Ascending aorta (tissue), 2 donors: ENCODE data around the gene GJA9. TPM values are rescaled to one million over a fixed set of nuclear protein-coding genes. Genes with fewer than 3 reads are reported as not detected.

Experiments
- DNase-seq, 2 donors: peaks; one replicate each; pipeline ENCODE4 v3.0.0-alpha.2; 2019; ENCODE audit warnings: low spot score in 2 of 2
- H3K27ac ChIP-seq, 2 donors: fragments of 200-600 bp; sonication (generic); one replicate each; pipeline ENCODE4 v1.5.1; 2016 to 2017; ENCODE audit warnings: mild to moderate bottlenecking in 1 of 2
- H3K27me3 ChIP-seq: fragments of 200-600 bp; sonication (generic); one replicate; pipeline ENCODE4 v1.5.1; 2017
- H3K36me3 ChIP-seq, 2 donors: fragments of 200-600 bp; sonication (generic); one replicate each; pipeline ENCODE4 v1.5.1; 2016
- H3K4me1 ChIP-seq, 2 donors: fragments of 200-600 bp; sonication (generic); one replicate each; pipeline ENCODE4 v1.5.1; 2016 to 2017; ENCODE audit warnings: mild to moderate bottlenecking in 1 of 2
- H3K4me3 ChIP-seq, 2 donors: fragments of 200-600 bp; sonication (generic); one replicate each; pipeline ENCODE4 v1.5.1; 2016 to 2017; ENCODE audit warnings: mild to moderate bottlenecking in 1 of 2
- H3K9me3 ChIP-seq, 2 donors: fragments of 200-600 bp; sonication (generic); one replicate each; pipeline ENCODE4 v1.5.1; 2016
- intact Hi-C: fragments of 100-400 bp; cut with DNase I; formaldehyde crosslinking; loops from one replicate; pipeline ENCODE4 v1.15.1; 2023
- total RNA-seq: library from RNA; depleted of rRNA; stranded (reverse); fragments of >200 nt; gene quantifications from one replicate; pipeline ENCODE4 v1.1.0, GENCODE V29; 2016
- TF ChIP-seq, protein P1 (sequence below), 3 experiments: fragments of 200-600 bp in 2 of 3; fragments of 450-650 bp in 1 of 3; sonication (generic) in 2 of 3; IDR thresholded peaks; one replicate each; pipeline ENCODE4 v1.5.1; 2016 to 2019; ENCODE audit warnings: antibody characterized with exemption in 3 of 3, mild to moderate bottlenecking in 1 of 3, moderate library complexity in 1 of 3

Gene GJA9
- total RNA-seq, 1 donor from 2014 or later, result not detected

DNA sequence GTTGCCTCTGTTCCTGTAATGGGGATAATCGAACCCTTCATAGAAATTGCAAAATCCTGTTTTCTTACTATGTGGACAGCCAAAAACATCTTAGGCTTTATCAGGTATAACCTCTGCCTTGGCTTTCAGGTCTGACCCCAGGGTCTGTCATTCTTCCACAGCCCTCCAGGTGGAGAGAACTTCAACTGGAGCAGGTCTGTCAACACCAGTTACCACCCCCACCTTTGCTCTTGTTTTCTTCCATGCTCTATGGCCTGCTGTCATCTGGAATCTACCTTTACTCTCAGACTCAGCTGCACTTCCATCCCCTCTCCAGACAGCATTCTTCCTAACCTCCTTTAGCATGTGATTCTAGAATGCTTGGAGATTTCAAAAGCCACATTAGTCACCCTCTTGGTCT is 10.4 kb upstream of the GJA9 start:
- Histone ChIP-seq H3K27me3 (no peaks in the 10 kb centered on the region), H3K36me3 (no peaks in the 10 kb centered on the region), H3K9me3 (no peaks in the 10 kb centered on the region), H3K4me3 (no peak overlapping the region), H3K27ac (no peak overlapping the region), H3K4me1 (no peaks in the 10 kb centered on the region)
- TF ChIP-seq, protein P1, sequence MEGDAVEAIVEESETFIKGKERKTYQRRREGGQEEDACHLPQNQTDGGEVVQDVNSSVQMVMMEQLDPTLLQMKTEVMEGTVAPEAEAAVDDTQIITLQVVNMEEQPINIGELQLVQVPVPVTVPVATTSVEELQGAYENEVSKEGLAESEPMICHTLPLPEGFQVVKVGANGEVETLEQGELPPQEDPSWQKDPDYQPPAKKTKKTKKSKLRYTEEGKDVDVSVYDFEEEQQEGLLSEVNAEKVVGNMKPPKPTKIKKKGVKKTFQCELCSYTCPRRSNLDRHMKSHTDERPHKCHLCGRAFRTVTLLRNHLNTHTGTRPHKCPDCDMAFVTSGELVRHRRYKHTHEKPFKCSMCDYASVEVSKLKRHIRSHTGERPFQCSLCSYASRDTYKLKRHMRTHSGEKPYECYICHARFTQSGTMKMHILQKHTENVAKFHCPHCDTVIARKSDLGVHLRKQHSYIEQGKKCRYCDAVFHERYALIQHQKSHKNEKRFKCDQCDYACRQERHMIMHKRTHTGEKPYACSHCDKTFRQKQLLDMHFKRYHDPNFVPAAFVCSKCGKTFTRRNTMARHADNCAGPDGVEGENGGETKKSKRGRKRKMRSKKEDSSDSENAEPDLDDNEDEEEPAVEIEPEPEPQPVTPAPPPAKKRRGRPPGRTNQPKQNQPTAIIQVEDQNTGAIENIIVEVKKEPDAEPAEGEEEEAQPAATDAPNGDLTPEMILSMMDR (IDR thresholded peaks at IDR 0.05), result no peak
- intact Hi-C loops, result no loop called here
- DNase-seq, result no peak

DNA sequence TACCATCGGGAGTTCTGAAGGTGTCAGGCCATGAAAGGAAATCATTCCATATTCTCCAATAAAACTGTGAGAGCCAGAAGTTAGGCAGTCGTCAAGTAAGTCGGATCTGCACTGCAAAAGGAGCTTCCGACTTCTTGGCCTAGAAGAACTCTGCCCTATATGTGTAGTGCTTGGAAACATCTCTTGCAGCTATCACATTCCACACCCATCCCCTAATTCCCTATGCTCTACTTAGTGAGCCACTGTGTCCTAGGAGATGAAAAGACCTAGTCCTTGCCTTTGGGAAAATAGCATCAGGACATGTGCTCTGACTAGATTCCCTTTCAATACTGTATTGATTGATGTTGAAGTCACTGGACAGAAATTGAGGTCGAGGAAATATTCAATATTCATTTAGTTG is 8.2 kb upstream of the GJA9 start:
- Histone ChIP-seq H3K27me3 (no peaks in the 10 kb centered on the region), H3K27ac (no peak overlapping the region), H3K4me1 (no peaks in the 10 kb centered on the region), H3K4me3 (no peak overlapping the region), H3K36me3 (no peaks in the 10 kb centered on the region), H3K9me3 (no peaks in the 10 kb centered on the region)
- intact Hi-C loops, result no loop called here
- no peak for DNase-seq
- TF ChIP-seq, protein P1 (IDR thresholded peaks at IDR 0.05), result no peak

DNA sequence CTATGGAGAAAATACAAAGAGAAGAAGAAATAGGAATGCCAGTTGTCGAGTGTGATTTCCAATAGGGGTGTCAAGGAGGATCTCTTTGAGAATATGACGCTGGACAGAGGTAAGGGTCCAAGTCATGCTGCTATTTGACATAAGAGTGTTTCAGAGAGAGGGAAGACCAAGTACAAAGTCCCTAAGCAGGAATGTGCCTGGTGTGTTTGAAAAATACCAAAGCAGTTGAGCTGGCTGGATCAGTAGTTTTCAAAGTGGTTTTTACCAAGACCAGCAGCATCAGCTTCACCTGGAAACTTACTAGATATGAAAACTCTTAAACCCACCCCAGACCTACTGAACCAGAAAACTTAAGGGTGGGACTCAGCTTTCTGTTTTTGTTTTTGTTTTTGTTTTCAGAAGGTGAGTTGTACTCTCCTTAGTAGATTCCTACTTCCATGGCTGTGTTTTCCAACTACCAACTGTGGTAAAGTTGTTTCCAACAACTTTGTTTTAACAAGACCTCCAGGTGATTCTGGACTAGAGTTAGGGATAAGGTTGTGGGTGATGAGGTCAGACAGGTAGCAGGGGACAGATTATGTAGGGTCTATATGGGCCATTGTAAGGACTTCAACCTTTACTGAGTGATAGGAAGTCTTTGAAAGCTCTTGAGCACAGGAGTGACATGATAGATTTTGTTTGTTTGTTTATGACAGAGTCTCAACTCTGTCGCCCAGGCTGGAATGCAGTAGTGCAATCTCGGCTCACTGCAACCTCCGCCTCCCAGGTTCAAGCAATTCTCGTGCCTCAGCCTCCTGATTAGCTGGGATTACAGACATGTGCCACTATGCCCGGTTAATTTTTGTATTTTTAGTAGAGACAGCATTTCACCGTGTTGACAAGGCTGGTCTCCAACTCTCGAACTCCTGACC is 7.3 kb upstream of the GJA9 start:
- Histone ChIP-seq H3K4me1 (no peaks in the 10 kb centered on the region), H3K9me3 (no peaks in the 10 kb centered on the region), H3K27ac (no peak overlapping the region), H3K4me3 (no peak overlapping the region), H3K27me3 (no peaks in the 10 kb centered on the region), H3K36me3 (no peaks in the 10 kb centered on the region)
- DNase-seq, result no peak
- TF ChIP-seq, protein P1 (IDR thresholded peaks at IDR 0.05), result no peak
- intact Hi-C loops, result no loop called here

DNA sequence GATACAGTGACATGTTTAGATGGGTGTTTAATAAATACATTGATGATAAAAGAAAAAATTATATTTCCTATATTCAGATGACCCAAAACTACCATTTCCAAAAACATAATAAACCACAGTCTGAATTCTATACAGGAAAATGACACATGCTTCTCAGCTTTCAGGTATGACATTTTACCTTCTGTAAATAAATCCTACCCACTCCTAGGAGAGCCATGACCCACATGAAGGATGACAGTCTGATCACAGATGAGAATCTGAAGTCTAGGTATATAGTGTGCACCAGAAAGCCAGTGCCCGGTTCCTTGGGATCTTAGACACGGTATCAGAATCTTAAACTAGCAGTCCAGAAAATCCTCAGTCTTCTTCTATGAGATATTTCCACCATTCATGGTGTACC is 3.7 kb upstream of the GJA9 start:
- DNase-seq, result no peak
- intact Hi-C loops, result no loop called here
- TF ChIP-seq, protein P1 (IDR thresholded peaks at IDR 0.05), result no peak

DNA sequence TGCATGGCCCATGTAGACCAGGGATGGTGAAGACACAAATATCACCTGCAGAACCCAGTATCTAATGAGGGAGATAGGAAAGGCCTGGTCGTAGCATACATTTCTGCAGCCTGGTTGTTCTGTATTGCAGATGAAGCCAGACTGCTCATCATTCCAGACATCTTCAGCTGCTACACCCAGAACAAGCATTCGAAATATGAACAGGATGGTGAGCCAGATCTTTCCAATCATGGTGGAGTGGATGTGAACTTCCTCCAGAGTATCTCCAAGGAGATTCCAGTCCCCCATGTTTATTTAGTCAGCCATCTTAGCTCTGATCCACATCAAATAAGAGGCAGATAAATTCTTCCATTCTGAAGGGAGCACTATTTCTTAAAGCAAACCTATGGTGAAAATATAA is 5.6 kb downstream of the GJA9 start:
- intact Hi-C loops, result no loop called here
- DNase-seq, result no peak
- Histone ChIP-seq H3K36me3 (no peaks in the 10 kb centered on the region), H3K9me3 (no peaks in the 10 kb centered on the region), H3K4me3 (no peak overlapping the region), H3K27me3 (no peaks in the 10 kb centered on the region), H3K27ac (no peak overlapping the region), H3K4me1 (peaks cover 8 to 12% of the 10 kb centered on the region in 2 donors)
- TF ChIP-seq, protein P1 (IDR thresholded peaks at IDR 0.05), result no peak

More for the DNA sequence above, 3.7 kb upstream of the GJA9 start:
- no peaks in the 10 kb centered on the region for H3K36me3 ChIP-seq
- H3K4me3 ChIP-seq, result no peak overlapping the region
- H3K27me3 ChIP-seq, result no peaks in the 10 kb centered on the region
- no peaks in the 10 kb centered on the region for H3K9me3 ChIP-seq
- no peak overlapping the region for H3K27ac ChIP-seq
- no peaks in the 10 kb centered on the region for H3K4me1 ChIP-seq
